H9 (cell line): ENCODE results near the gene CD9. TPM values are rescaled to one million over a fixed set of nuclear protein-coding genes. Genes with fewer than 3 reads are reported as not detected.

Source experiments
- DNase-seq: peaks from one replicate; pipeline ENCODE4 v3.0.0-alpha.2; 2017
- H2AFZ ChIP-seq: one replicate; pipeline ENCODE4 v1.6.1; 2013; ENCODE audit warnings: mild to moderate bottlenecking, low read length, control low read depth, moderate library complexity
- H2AK5ac ChIP-seq: 2 replicates; pipeline ENCODE4 v1.6.1; 2013; ENCODE audit warnings: low read length, control low read depth, mixed read lengths; ENCODE audit not compliant: insufficient read length
- H2BK120ac ChIP-seq: one replicate; pipeline ENCODE4 v1.6.1; 2013; ENCODE audit warnings: low read depth, mild to moderate bottlenecking, low read length, control low read depth, inconsistent platforms; ENCODE audit not compliant: poor library complexity, severe bottlenecking
- H2BK12ac ChIP-seq: 2 replicates; pipeline ENCODE4 v1.6.1; 2013; ENCODE audit warnings: low read length, control low read depth, mixed read lengths, low read depth; ENCODE audit not compliant: insufficient read length
- H2BK15ac ChIP-seq: 2 replicates; pipeline ENCODE4 v1.6.1; 2013; ENCODE audit warnings: low read depth, low read length, control low read depth
- H2BK20ac ChIP-seq: one replicate; pipeline ENCODE4 v1.6.1; 2013; ENCODE audit warnings: low read depth, mild to moderate bottlenecking, low read length, control low read depth, inconsistent platforms; ENCODE audit not compliant: poor library complexity, severe bottlenecking
- H2BK5ac ChIP-seq: 2 replicates; pipeline ENCODE4 v1.6.1; 2013; ENCODE audit warnings: low read length, control low read depth, mixed read lengths; ENCODE audit not compliant: insufficient read length
- H3K14ac ChIP-seq: 2 replicates; pipeline ENCODE4 v1.6.1; 2013; ENCODE audit warnings: low read length, control low read depth; ENCODE audit not compliant: insufficient read depth
- H3K18ac ChIP-seq: 2 replicates; pipeline ENCODE4 v1.6.1; 2013; ENCODE audit warnings: low read depth, mild to moderate bottlenecking, mixed read lengths, low read length, control low read depth; ENCODE audit not compliant: insufficient read length
- H3K23ac ChIP-seq: 2 replicates; pipeline ENCODE4 v1.6.1; 2013; ENCODE audit warnings: low read length, control low read depth, mixed read lengths, low read depth; ENCODE audit not compliant: insufficient read length
- H3K23me2 ChIP-seq: 2 replicates; pipeline ENCODE4 v1.6.1; 2013; ENCODE audit warnings: low read depth, mild to moderate bottlenecking, mixed read lengths, low read length, control low read depth; ENCODE audit not compliant: insufficient read length, poor library complexity, severe bottlenecking
- H3K27ac ChIP-seq: 2 replicates; pipeline ENCODE4 v1.5.1; 2013; ENCODE audit warnings: low read length, control low read depth, mixed read lengths, low read depth; ENCODE audit not compliant: insufficient read length
- H3K27me3 ChIP-seq: 2 replicates; pipeline ENCODE4 v1.6.1; 2013; ENCODE audit warnings: low read length, control low read depth, inconsistent platforms; ENCODE audit not compliant: insufficient read depth
- H3K4ac ChIP-seq: 2 replicates; pipeline ENCODE4 v1.6.1; 2013; ENCODE audit warnings: low read depth, mild to moderate bottlenecking, control low read depth, inconsistent platforms, low read length, moderate library complexity
- H3K4me1 ChIP-seq: 2 replicates; pipeline ENCODE4 v1.6.1; 2013; ENCODE audit warnings: low read length, control low read depth, inconsistent platforms; ENCODE audit not compliant: insufficient read depth
- H3K4me2 ChIP-seq: 2 replicates; pipeline ENCODE4 v1.6.1; 2013; ENCODE audit warnings: low read length, control low read depth, mixed read lengths; ENCODE audit not compliant: insufficient read length, insufficient read depth
- H3K56ac ChIP-seq: 2 replicates; pipeline ENCODE4 v1.6.1; 2013; ENCODE audit warnings: low read depth, mild to moderate bottlenecking, mixed read lengths, low read length, control low read depth; ENCODE audit not compliant: insufficient read length
- H3K79me1 ChIP-seq: 2 replicates; pipeline ENCODE4 v1.6.1; 2013; ENCODE audit warnings: low read depth, mild to moderate bottlenecking, moderate library complexity, low read length, control low read depth, inconsistent platforms; ENCODE audit not compliant: insufficient read depth, poor library complexity, severe bottlenecking
- H3K79me2 ChIP-seq: 2 replicates; pipeline ENCODE4 v1.6.1; 2013; ENCODE audit warnings: low read length, control low read depth, inconsistent platforms; ENCODE audit not compliant: insufficient read depth
- H3K9ac ChIP-seq: 2 replicates; pipeline ENCODE4 v1.6.1; 2013; ENCODE audit warnings: low read length, control low read depth, mixed read lengths; ENCODE audit not compliant: insufficient read length; ENCODE audit errors: extremely low read depth
- H3K9me3 ChIP-seq: one replicate; pipeline ENCODE4 v1.6.1; 2013; ENCODE audit warnings: low read depth, low read length, inconsistent platforms; ENCODE audit not compliant: control insufficient read depth
- H3T11ph ChIP-seq: one replicate; pipeline ENCODE4 v1.6.1; 2013; ENCODE audit warnings: mild to moderate bottlenecking, low read length, control low read depth, inconsistent platforms
- H4K20me1 ChIP-seq: one replicate; pipeline ENCODE4 v1.6.1; 2013; ENCODE audit not compliant: control insufficient read depth, insufficient read length, insufficient read depth
- H4K5ac ChIP-seq: 2 replicates; pipeline ENCODE4 v1.6.1; 2013; ENCODE audit warnings: low read depth, mild to moderate bottlenecking, mixed read lengths, low read length, control low read depth; ENCODE audit not compliant: insufficient read length
- H4K8ac ChIP-seq: replicated peaks from 2 replicates; pipeline ENCODE4 v1.6.1; 2013; ENCODE audit warnings: low read length, control low read depth, mixed read lengths, low read depth; ENCODE audit not compliant: insufficient read length
- H4K91ac ChIP-seq: 2 replicates; pipeline ENCODE4 v1.6.1; 2013; ENCODE audit warnings: low read depth, mild to moderate bottlenecking, moderate library complexity, mixed read lengths, low read length, control low read depth; ENCODE audit not compliant: insufficient read length
- H3K27ac Mint-ChIP-seq, 3 experiments: 2 replicates in 2 of 3; 3 replicates in 1 of 3; pipeline ENCODE4 v1.8.0; 2020 to 2021; ENCODE audit warnings: mixed read lengths in 3 of 3, mild to moderate bottlenecking in 1 of 3, moderate library complexity in 1 of 3
- H3K27me3 Mint-ChIP-seq: 2 replicates; pipeline ENCODE4 v1.8.0; 2021; ENCODE audit warnings: low read depth, mild to moderate bottlenecking, moderate library complexity, mixed read lengths
- H3K36me3 Mint-ChIP-seq, 3 experiments: 2 replicates in 2 of 3; 3 replicates in 1 of 3; pipeline ENCODE4 v1.8.0; 2020 to 2021; ENCODE audit warnings: low read depth in 3 of 3, mixed read lengths in 3 of 3; ENCODE audit not compliant: insufficient read depth in 1 of 3
- H3K4me1 Mint-ChIP-seq, 2 experiments: 2 replicates each; pipeline ENCODE4 v1.8.0; 2020; ENCODE audit warnings: mixed read lengths in 2 of 2
- H3K4me3 Mint-ChIP-seq, 2 experiments: 2 replicates in 1 of 2; 3 replicates in 1 of 2; pipeline ENCODE4 v1.8.0; 2020 to 2021; ENCODE audit warnings: mild to moderate bottlenecking in 2 of 2, mixed read lengths in 2 of 2, moderate library complexity in 1 of 2
- H3K9me3 Mint-ChIP-seq, 2 experiments: 2 replicates in 1 of 2; 3 replicates in 1 of 2; pipeline ENCODE4 v1.8.0; 2020; ENCODE audit warnings: mild to moderate bottlenecking in 2 of 2, mixed read lengths in 2 of 2, moderate library complexity in 1 of 2
- WGBS: extraction: QIAGEN DNeasy Blood & Tissue Kit; methylation state at CpG from one replicate; pipeline ENCODE4 v1.1.7; 2013; ENCODE audit warnings: missing lambda C conversion rate, low lambda C conversion rate, mixed read lengths; ENCODE audit not compliant: insufficient read length; ENCODE audit errors: extremely low coverage; 5-methylcytosine and 5-hydroxymethylcytosine counted together
- total RNA-seq: library from RNA; stranded (reverse); gene quantifications from 2 replicates; pipeline ENCODE4 v1.2.1, GENCODE V29; 2021
- TF ChIP-seq, protein P1 (sequence below): fragments of 200-600 bp; sonication (generic); conservative IDR thresholded peaks from 3 replicates; pipeline ENCODE4 v1.8.0; 2021; ENCODE audit warnings: antibody characterized with exemption, mild to moderate bottlenecking

Gene CD9
- total RNA-seq, 1 experiment from 2014 or later = 132 TPM

DNA sequence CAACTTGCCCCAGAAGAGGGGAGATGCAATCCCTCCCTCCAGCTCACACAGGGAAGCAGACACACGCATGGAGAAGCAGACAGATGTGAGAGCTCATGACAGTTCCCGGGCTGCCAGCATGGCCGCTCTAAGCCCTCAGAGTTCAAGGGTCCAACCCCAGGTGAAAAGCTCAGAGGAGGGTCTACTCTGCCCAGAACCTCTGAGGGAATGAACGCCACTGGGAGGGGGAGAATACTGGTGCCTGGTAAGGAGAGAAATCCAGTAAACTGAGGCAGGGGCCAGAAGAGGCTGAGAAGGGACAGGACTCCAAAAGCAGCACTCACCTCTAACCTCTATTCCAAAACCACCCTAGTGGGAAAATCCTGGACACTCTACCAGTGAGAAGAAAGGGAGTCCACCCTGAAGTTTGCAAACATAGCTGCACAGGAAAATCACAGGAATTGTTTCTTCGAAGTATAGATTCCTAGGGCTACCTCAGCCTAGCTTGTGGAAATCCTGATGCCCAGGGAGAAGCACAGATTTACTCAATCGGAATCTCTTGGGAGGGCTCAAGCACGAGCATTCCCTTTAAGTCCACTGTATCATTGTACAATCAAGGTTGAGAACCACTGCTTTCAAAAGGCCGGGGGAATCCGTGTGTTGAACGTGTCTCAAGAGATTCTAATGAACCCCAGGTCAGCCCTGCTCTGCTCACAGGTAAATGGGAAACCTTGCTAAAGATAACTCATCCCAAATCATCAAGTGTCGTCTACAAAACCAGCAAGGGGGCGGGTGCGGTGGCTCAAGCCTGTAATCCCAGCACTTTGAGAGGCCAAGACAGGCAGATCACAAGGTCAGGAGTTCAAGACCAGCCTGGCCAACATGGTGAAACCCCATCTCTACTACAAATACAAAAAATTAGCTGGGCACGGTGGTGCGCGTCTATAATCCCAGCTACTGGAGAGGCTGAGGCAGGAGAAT lies 76.0 kb downstream of the CD9 start:
- Histone ChIP-seq H3K27ac (no peak overlapping the region), H3K14ac (no peak overlapping the region), H3K18ac (no peak overlapping the region), H4K5ac (no peak overlapping the region), H3K23me2 (peaks cover 4% of the 10 kb centered on the region), H4K20me1 (no peaks in the 10 kb centered on the region), H2AFZ (no peak overlapping the region), H3K4me1 (peaks cover 19% of the 10 kb centered on the region; the same call in 1 of the 2 replicates), H3K79me1 (no peaks in the 10 kb centered on the region), H4K91ac (no peak overlapping the region), H3K79me2 (no peaks in the 10 kb centered on the region), H3K23ac (no peak overlapping the region), H2BK15ac (no peak overlapping the region), H4K8ac (no peak overlapping the region), H2BK5ac (no peak overlapping the region), H3K56ac (no peak overlapping the region), H2BK120ac (no peak overlapping the region), H2BK12ac (no peak overlapping the region), H3K4me2 (no peak overlapping the region), H3K27me3 (no peaks in the 10 kb centered on the region), H3K4ac (no peak overlapping the region), H3K9ac (no peak overlapping the region), H2AK5ac (no peak overlapping the region), H2BK20ac (no peak overlapping the region), H3K9me3 (no peaks in the 10 kb centered on the region), H3T11ph (no peak overlapping the region)
- H3K27ac Mint-ChIP-seq = peak overlapping the region in 1 of 3 experiments; percentile 65; a peak in 1 of 7 replicates
- WGBS = no CpG with 5 or more reads among the region's 16 CpGs
- H3K9me3 Mint-ChIP-seq = no peaks in the 10 kb centered on the region
- no peak for DNase-seq
- H3K36me3 Mint-ChIP-seq = no peaks in the 10 kb centered on the region
- peaks cover 4% of the 10 kb centered on the region for H3K27me3 Mint-ChIP-seq
- TF ChIP-seq, protein P1, sequence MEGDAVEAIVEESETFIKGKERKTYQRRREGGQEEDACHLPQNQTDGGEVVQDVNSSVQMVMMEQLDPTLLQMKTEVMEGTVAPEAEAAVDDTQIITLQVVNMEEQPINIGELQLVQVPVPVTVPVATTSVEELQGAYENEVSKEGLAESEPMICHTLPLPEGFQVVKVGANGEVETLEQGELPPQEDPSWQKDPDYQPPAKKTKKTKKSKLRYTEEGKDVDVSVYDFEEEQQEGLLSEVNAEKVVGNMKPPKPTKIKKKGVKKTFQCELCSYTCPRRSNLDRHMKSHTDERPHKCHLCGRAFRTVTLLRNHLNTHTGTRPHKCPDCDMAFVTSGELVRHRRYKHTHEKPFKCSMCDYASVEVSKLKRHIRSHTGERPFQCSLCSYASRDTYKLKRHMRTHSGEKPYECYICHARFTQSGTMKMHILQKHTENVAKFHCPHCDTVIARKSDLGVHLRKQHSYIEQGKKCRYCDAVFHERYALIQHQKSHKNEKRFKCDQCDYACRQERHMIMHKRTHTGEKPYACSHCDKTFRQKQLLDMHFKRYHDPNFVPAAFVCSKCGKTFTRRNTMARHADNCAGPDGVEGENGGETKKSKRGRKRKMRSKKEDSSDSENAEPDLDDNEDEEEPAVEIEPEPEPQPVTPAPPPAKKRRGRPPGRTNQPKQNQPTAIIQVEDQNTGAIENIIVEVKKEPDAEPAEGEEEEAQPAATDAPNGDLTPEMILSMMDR = no peak
- no peak overlapping the region; a peak in 1 of 5 replicates for H3K4me3 Mint-ChIP-seq
- H3K4me1 Mint-ChIP-seq = peaks cover 57 to 68% of the 10 kb centered on the region in 2 experiments
